Activated naive CD4-positive, alpha-beta T cell treated with anti-CD3 and anti-CD28 coated beads, Interleukin-2, amount 10 ng/mL, durations not matched to agents 5 hours and 36 hours (primary cell): ENCODE measurements around the gene TXNDC2. TPM values are rescaled to one million over a fixed set of nuclear protein-coding genes. Genes with fewer than 3 reads are reported as not detected.

Experiments used
- total RNA-seq, 2 experiments: library from RNA; stranded (reverse); gene quantifications; one replicate each; pipeline ENCODE4 v1.2.3, GENCODE V29; 2021

Gene TXNDC2
- total RNA-seq: not detected

DNA sequence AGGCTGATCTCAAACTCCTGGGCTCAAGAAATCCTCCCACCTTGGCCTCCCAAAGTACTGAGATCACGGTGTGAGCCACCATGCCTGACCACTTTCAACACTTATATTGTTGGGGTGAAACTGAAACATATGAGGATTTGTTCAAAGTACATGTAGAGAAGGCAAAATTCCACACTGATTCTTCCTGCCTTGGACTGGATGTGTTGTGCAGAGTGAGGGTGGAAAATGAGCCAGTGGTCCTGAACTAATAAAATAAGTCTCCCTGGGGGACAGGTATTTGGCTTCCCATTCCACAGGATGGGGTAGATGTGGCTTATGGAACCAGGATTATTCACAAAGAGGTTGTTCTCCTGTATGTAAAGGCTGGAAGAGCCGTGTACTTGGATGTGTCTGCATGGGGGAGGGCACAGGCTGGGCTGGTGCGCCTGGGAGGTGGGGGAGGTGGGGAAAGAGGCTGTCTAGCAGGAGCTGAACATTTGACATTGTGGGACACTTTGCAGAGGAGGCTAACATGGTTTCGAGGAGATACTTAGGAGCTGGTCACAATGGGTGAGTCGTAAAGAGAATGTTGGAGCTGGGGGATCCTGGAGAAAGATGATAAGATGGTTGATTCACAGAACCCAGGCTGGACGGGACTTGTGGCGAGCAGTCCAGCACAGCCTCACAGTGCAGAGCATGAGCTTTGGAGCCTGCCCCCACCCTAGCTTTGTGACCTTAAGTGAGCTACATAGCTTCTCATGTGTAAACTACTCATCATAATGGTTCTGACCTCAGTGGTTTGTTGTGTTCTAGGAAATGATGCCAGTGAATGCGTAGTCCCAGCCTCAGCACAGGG lies at the start of gene TXNDC2:
TSS of gene TXNDC2 (plus strand) at position 804 of the 835 bp plus-strand sequence. CDS start 708 bp downstream, outside the sequence.

DNA sequence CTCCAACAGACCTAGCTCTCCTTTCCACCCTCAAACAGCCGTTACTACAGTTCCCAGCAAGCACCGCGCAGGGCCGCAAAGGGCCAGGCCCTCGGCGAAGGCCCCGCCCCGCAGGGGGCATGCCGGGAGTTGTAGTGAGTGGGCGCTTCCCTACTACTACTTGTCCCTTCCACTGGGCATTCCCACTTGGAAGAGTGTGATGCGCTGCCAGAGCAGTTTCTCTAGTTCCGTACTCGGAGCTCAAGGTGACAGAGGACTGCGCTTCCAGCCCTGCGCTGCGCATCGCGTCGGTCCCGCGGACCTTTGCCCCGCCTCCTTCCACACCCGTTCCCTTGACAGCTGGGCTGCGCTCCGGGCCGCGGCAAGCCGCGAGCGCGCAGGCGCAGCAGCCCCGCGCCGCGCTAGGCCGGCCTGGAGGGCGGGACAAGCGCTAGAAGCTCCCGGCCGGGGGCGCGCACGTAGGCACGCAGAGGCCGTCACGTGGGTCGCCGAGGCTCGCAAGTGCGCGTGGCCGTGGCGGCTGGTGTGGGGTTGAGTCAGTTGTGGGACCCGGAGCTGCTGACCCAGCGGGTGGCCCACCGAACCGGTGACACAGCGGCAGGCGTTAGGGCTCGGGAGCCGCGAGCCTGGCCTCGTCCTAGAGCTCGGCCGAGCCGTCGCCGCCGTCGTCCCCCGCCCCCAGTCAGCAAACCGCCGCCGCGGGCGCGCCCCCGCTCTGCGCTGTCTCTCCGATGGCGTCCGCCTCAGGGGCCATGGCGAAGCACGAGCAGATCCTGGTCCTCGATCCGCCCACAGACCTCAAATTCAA lies 28.0 kb downstream of the TXNDC2 start, which contains the start of gene VAPA:
TSS of gene VAPA (plus strand) at position 491 of the 808 bp plus-strand sequence. CDS start at position 732, 241 bp downstream.

Other genes with a start within 250 kb of the TXNDC2 start
- 1 to 10 TPM in 1 of 2 experiments, under 1 TPM in 1; 0.96 to 1.2 TPM for gene RAB31, start 177.7 kb upstream of the TXNDC2 start, total RNA-seq
- 100 to 1,000 TPM; 121 TPM for gene VAPA, start 28.0 kb downstream of the TXNDC2 start, total RNA-seq